A673 (cell line): ENCODE results near the gene TRAF7.

ENCODE experiments used
- CTCF ChIP-seq: fragments of 300-800, 200-600 bp; sonication (generic); conservative IDR thresholded peaks from 2 replicates; pipeline ENCODE4 v1.5.1; 2017; ENCODE audit warnings: low read depth, mild to moderate bottlenecking, antibody characterized with exemption, low read length, moderate library complexity, mixed read lengths
- EZH2 ChIP-seq: fragments of 200-600 bp; sonication (generic); IDR thresholded peaks from 2 replicates; pipeline ENCODE4 v1.6.1; 2017; ENCODE audit warnings: borderline replicate concordance, low read depth, mild to moderate bottlenecking, mixed read lengths, antibody characterized with exemption, low read length; ENCODE audit not compliant: poor library complexity, severe bottlenecking

GRCh38 chr16:2154533-2155090, 970 bp upstream of the TRAF7 start:
- TF ChIP-seq CTCF (no peak), EZH2 (no peak)
